ENCODE measurements around the gene ATP6V0A1.
"Not testable (repeated sequence)": the region's sequence is repeated elsewhere in the genome, so short reads cannot be mapped to it uniquely, and the experiment has no call there.

ATP6V0A1 gene

GRCh38 chr17:42520540-42520951, 61.9 kb downstream of the ATP6V0A1 start:
- DNase-seq: no peak

GRCh38 chr17:42521036-42521435, 62.4 kb downstream of the ATP6V0A1 start:
- no peak for DNase-seq

- no peak for DNase-seq
These were observed 63.1 kb downstream of the ATP6V0A1 start for GRCh38 chr17:42521666-42522262.

- DNase-seq: no peak
These were observed 63.6 kb downstream of the ATP6V0A1 start for GRCh38 chr17:42522263-42522790.

- DNase-seq: no peak
These were observed 64.2 kb downstream of the ATP6V0A1 start for GRCh38 chr17:42522798-42523278.

- DNase-seq: no peak
These were observed 66.5 kb downstream of the ATP6V0A1 start for GRCh38 chr17:42525221-42525620.

GRCh38 chr17:42526031-42526444, 67.4 kb downstream of the ATP6V0A1 start:
- DNase-seq: no peak

- DNase-seq: no peak
These were observed 69.3 kb downstream of the ATP6V0A1 start for GRCh38 chr17:42527932-42528331.

- no peak for DNase-seq
These were observed 70.4 kb downstream of the ATP6V0A1 start for GRCh38 chr17:42529061-42529460.

GRCh38 chr17:42530952-42531454, 72.3 kb downstream of the ATP6V0A1 start:
- no peak for DNase-seq

GRCh38 chr17:42531455-42532354, 73.0 kb downstream of the ATP6V0A1 start:
- peak; percentile 51 to 58 for DNase-seq

GRCh38 chr17:42535155-42536047, 76.7 kb downstream of the ATP6V0A1 start:
- DNase-seq: no peak

GRCh38 chr17:42536048-42536371, 77.3 kb downstream of the ATP6V0A1 start, which contains the start of gene NAGLU:
Gene NAGLU, plus strand, starts transcription at chr17:42536241. Its CDS starts 32 bp downstream, at chr17:42536273.
- DNase-seq: peak; percentile 87 to 91

- DNase-seq: peak; percentile 86 to 88
These were observed 77.9 kb downstream of the ATP6V0A1 start for GRCh38 chr17:42536372-42537155.

GRCh38 chr17:42537156-42537805, 78.6 kb downstream of the ATP6V0A1 start:
- no peak for DNase-seq

- no peak for DNase-seq
These were observed 79.3 kb downstream of the ATP6V0A1 start for GRCh38 chr17:42537826-42538451.

GRCh38 chr17:42538482-42538881, 79.8 kb downstream of the ATP6V0A1 start:
- DNase-seq: no peak

- DNase-seq: not testable (repeated sequence)
These were observed 81.9 kb downstream of the ATP6V0A1 start for GRCh38 chr17:42540558-42540957.

- DNase-seq: no peak
These were observed 82.6 kb downstream of the ATP6V0A1 start for GRCh38 chr17:42541041-42541833.

Data from activated CD4-positive, alpha-beta T cell treated with anti-CD3 and anti-CD28 coated beads, Interleukin-2, amount 50 U/mL, for 48 hours (primary cell).